GM12892 (cell line): ENCODE data around the gene CDKAL1.
A peak's percentile ranks its signal among the peaks of the same experiment; 100 is the strongest.
"Not testable (repeated sequence)": the region's sequence is repeated elsewhere in the genome, so short reads cannot be mapped to it uniquely, and the experiment has no call there.

Experiments
- DNase-seq: peaks from one replicate; pipeline ENCODE4 v3.0.0; 2011; ENCODE audit not compliant: insufficient read length
- FAIRE-seq: peaks from 2 replicates; lab custom pipeline; 2011; peaks lifted over from hg19 to GRCh38; lab: Jason Lieb, UNC
- POLR2A ChIP-seq: IDR thresholded peaks from 2 replicates; pipeline ENCODE4 v1.6.1; 2011; ENCODE audit warnings: low read depth, low read length, control low read depth
- POLR2AphosphoS5 ChIP-seq: IDR thresholded peaks from 2 replicates; pipeline ENCODE4 v1.6.1; 2011; ENCODE audit warnings: low read depth, low read length, control low read depth
- TAF1 ChIP-seq: IDR thresholded peaks from 2 replicates; pipeline ENCODE4 v1.6.1; 2011; ENCODE audit warnings: low read depth, mild to moderate bottlenecking, control low read depth, low read length, borderline replicate concordance

Gene CDKAL1

GRCh38 chr6:21181866-21182265, 647.6 kb downstream of the CDKAL1 start:
- DNase-seq (no peak), FAIRE-seq (peak; percentile 46)
- TF ChIP-seq POLR2AphosphoS5 = no peak
- TF ChIP-seq TAF1 = no peak
- no peak for TF ChIP-seq POLR2A

GRCh38 chr6:21182589-21182988, 648.3 kb downstream of the CDKAL1 start:
- FAIRE-seq (no peak), DNase-seq (no peak)
- TF ChIP-seq TAF1 = no peak
- TF ChIP-seq POLR2AphosphoS5 = no peak
- TF ChIP-seq POLR2A = no peak

- DNase-seq (no peak), FAIRE-seq (no peak)
- no peak for TF ChIP-seq POLR2A
- no peak for TF ChIP-seq TAF1
- TF ChIP-seq POLR2AphosphoS5 = no peak
These were observed 651.7 kb downstream of the CDKAL1 start for GRCh38 chr6:21185861-21186478.

- DNase-seq = no peak
- FAIRE-seq = no peak
- no peak for TF ChIP-seq POLR2AphosphoS5
- no peak for TF ChIP-seq TAF1
- TF ChIP-seq POLR2A = no peak
These were observed 652.3 kb downstream of the CDKAL1 start for GRCh38 chr6:21186479-21187055.

GRCh38 chr6:21187485-21187884, 653.2 kb downstream of the CDKAL1 start:
- DNase-seq (no peak), FAIRE-seq (peak; percentile 44)
- TF ChIP-seq POLR2A = no peak
- TF ChIP-seq TAF1 = no peak
- TF ChIP-seq POLR2AphosphoS5 = no peak

- TF ChIP-seq POLR2AphosphoS5 = no peak
- no peak for TF ChIP-seq POLR2A
- no peak for TF ChIP-seq TAF1
- FAIRE-seq = peak; percentile 88
- no peak for DNase-seq
These were observed 654.4 kb downstream of the CDKAL1 start for GRCh38 chr6:21188505-21189223.

- DNase-seq (no peak), FAIRE-seq (peak; percentile 14)
- no peak for TF ChIP-seq POLR2A
These were observed 655.5 kb downstream of the CDKAL1 start for GRCh38 chr6:21189759-21190158.

- no peak for TF ChIP-seq POLR2AphosphoS5
- TF ChIP-seq TAF1 = no peak
- TF ChIP-seq POLR2A = no peak
- DNase-seq = no peak
- no peak for FAIRE-seq
These were observed 656.4 kb downstream of the CDKAL1 start for GRCh38 chr6:21190701-21191100.

- no peak for TF ChIP-seq POLR2AphosphoS5
- TF ChIP-seq POLR2A = no peak
- TF ChIP-seq TAF1 = no peak
- DNase-seq (no peak), FAIRE-seq (no peak)
These were observed 659.7 kb downstream of the CDKAL1 start for GRCh38 chr6:21193790-21194475.

GRCh38 chr6:21195301-21195700, 661.0 kb downstream of the CDKAL1 start:
- DNase-seq, FAIRE-seq: not testable (repeated sequence)

- TF ChIP-seq POLR2A (no peak), POLR2AphosphoS5 (no peak), TAF1 (no peak)
- no peak for DNase-seq
- peak; percentile 82 for FAIRE-seq
These were observed 663.9 kb downstream of the CDKAL1 start for GRCh38 chr6:21198032-21198640.
